HepG2 (cell line): Measurements from ENCODE around the gene PDE9A. TPM values are rescaled to one million over a fixed set of nuclear protein-coding genes. Genes with fewer than 3 reads are reported as not detected.

Experiments
- ATAC-seq: fragments of 200-7000 bp; cut with Tn5 transposase; 3 replicates; pipeline ENCODE4 v1.9.1; 2020; ENCODE audit warnings: mild to moderate bottlenecking, moderate library complexity
- BruUV-seq: library from RNA; stranded (reverse); fragments of 400-500 nt; replicated peaks from 2 replicates; lab custom pipeline; 2021; lab: Mats Ljungman, UMichigan
- CTCF ChIA-PET: fragments of 300-600 bp; formaldehyde crosslinking; extraction: SDS; loops from one replicate; lab custom pipeline; 2021; ENCODE audit warnings: low total read pairs, inconsistent platforms, low intra/inter-chr PET ratio; lab: Yijun Ruan, JAX
- POLR2A ChIA-PET: fragments of 350-600 bp; sonication (Branson Sonifier 250); formaldehyde crosslinking; loops from one replicate; lab custom pipeline; 2020; ENCODE audit warnings: antibody characterized with exemption, inconsistent platforms; lab: Yijun Ruan, JAX
- DNase-seq: peaks from one replicate; pipeline ENCODE4 v3.0.0-alpha.2; 2015; ENCODE audit warnings: low spot score
- FAIRE-seq: peaks from 3 replicates; lab custom pipeline; 2011; peaks lifted over from hg19 to GRCh38; lab: Jason Lieb, UNC
- H2AFZ ChIP-seq: one replicate; pipeline ENCODE4 v1.6.1; 2011; ENCODE audit warnings: low read length, inconsistent platforms
- H3K27ac ChIP-seq: fragments of 300-600 bp; 3 replicates; pipeline ENCODE4 v1.8.0; 2011; ENCODE audit warnings: mixed run types, mild to moderate bottlenecking, mixed read lengths, low read length, inconsistent platforms; ENCODE audit not compliant: insufficient read depth; ENCODE audit errors: extremely low read length
- H3K27me3 ChIP-seq, 2 experiments: fragments of 200-600 bp in 1 of 2; 2 replicates in 1 of 2; 3 replicates in 1 of 2; pipeline versions ENCODE4 v1.6.0 to v1.8.0; 2011; ENCODE audit warnings: low read length in 2 of 2, mild to moderate bottlenecking in 2 of 2, moderate library complexity in 2 of 2, inconsistent platforms in 1 of 2; ENCODE audit not compliant: insufficient read depth in 2 of 2, control insufficient read depth in 1 of 2
- H3K36me3 ChIP-seq, 2 experiments: fragments of 200-600 bp in 1 of 2; replicated peaks in 1 of 2; 2 replicates in 1 of 2; 3 replicates in 1 of 2; pipeline versions ENCODE4 v1.5.1 to v1.8.0; 2011; ENCODE audit warnings: low read length in 2 of 2, inconsistent platforms in 1 of 2; ENCODE audit not compliant: insufficient read depth in 2 of 2, control insufficient read depth in 1 of 2
- H3K4me1 ChIP-seq: 2 replicates; pipeline ENCODE4 v1.5.1; 2012; ENCODE audit warnings: low read length, inconsistent platforms; ENCODE audit not compliant: insufficient read depth
- H3K4me2 ChIP-seq: 2 replicates; pipeline ENCODE4 v1.6.0; 2011; ENCODE audit warnings: low read depth, low read length, inconsistent platforms
- H3K4me3 ChIP-seq, 3 experiments: fragments of 200-600 bp in 1 of 3; sonication (generic), shearing (Covaris generic) in 1 of 3; replicated peaks in 1 of 3; 2 replicates each; pipeline ENCODE4 v1.5.1; 2011 to 2016; ENCODE audit warnings: low read length in 3 of 3, inconsistent platforms in 2 of 3, low read depth in 2 of 3, mild to moderate bottlenecking in 2 of 3, control low read depth in 1 of 3, mixed read lengths in 1 of 3; ENCODE audit not compliant: insufficient read depth in 1 of 3
- H3K79me2 ChIP-seq: one replicate; pipeline ENCODE4 v1.6.1; 2011; ENCODE audit warnings: low read length, inconsistent platforms; ENCODE audit not compliant: insufficient read depth
- H3K9ac ChIP-seq: 2 replicates; pipeline ENCODE4 v1.6.0; 2011; ENCODE audit warnings: mild to moderate bottlenecking, low read depth, low read length, inconsistent platforms; ENCODE audit not compliant: insufficient read depth
- H3K9me3 ChIP-seq: 2 replicates; pipeline ENCODE4 v1.5.1; 2012; ENCODE audit warnings: mild to moderate bottlenecking, low read length
- H4K20me1 ChIP-seq: 2 replicates; pipeline ENCODE4 v1.6.0; 2011; ENCODE audit warnings: inconsistent platforms, mild to moderate bottlenecking, low read length, moderate library complexity; ENCODE audit not compliant: insufficient read depth
- GABPB1 ChIP-seq: IDR thresholded peaks from 2 replicates; pipeline ENCODE4 v1.6.1; 2016; ENCODE audit warnings: mild to moderate bottlenecking, missing genetic modification reagents, moderate library complexity, missing compliant biosample characterization
- KDM1A ChIP-seq: IDR thresholded peaks from 2 replicates; pipeline ENCODE4 v1.6.1; 2016; ENCODE audit warnings: missing compliant biosample characterization
- RFXANK ChIP-seq: IDR thresholded peaks from 2 replicates; pipeline ENCODE4 v1.6.1; 2016
- SAP130 ChIP-seq: IDR thresholded peaks from 2 replicates; pipeline ENCODE4 v1.6.1; 2016; ENCODE audit warnings: low read depth
- SOX6 ChIP-seq, 2 experiments: fragments of 450-650 bp in 1 of 2; sonication (generic) in 1 of 2; formaldehyde crosslinking in 1 of 2; IDR thresholded peaks; 2 replicates each; pipeline versions ENCODE4 v1.4.0 to v1.6.1; 2017 to 2020; ENCODE audit warnings: antibody characterized with exemption in 1 of 2, mild to moderate bottlenecking in 1 of 2, missing genetic modification reagents in 1 of 2
- TBX3 ChIP-seq: fragments of 450-650 bp; IDR thresholded peaks from 2 replicates; pipeline ENCODE4 v1.6.1; 2017; ENCODE audit warnings: antibody characterized with exemption, mild to moderate bottlenecking, inconsistent platforms, borderline replicate concordance
- TOPORS ChIP-seq: sonication (generic); formaldehyde crosslinking; IDR thresholded peaks from 2 replicates; pipeline ENCODE4 v1.8.0; 2023; ENCODE audit warnings: mild to moderate bottlenecking, missing genetic modification reagents
- ZKSCAN8 ChIP-seq: IDR thresholded peaks from 2 replicates; pipeline ENCODE4 v1.6.1; 2016; ENCODE audit warnings: borderline replicate concordance, missing genetic modification reagents, missing compliant biosample characterization
- ZNF30 ChIP-seq: sonication (generic); formaldehyde crosslinking; IDR thresholded peaks from 2 replicates; pipeline ENCODE4 v1.5.0; 2020; ENCODE audit warnings: mild to moderate bottlenecking, missing genetic modification reagents
- ZNF432 ChIP-seq: sonication (generic); formaldehyde crosslinking; IDR thresholded peaks from 2 replicates; pipeline ENCODE4 v1.5.0; 2020; ENCODE audit warnings: missing genetic modification reagents, mild to moderate bottlenecking, borderline replicate concordance
- ZNF570 ChIP-seq: sonication (generic); formaldehyde crosslinking; IDR thresholded peaks from 2 replicates; pipeline ENCODE4 v1.4.0; 2020; ENCODE audit warnings: mild to moderate bottlenecking, missing genetic modification reagents, borderline replicate concordance
- WGBS: methylation state at CpG from one replicate; pipeline ENCODE4 v1.1.6; 2017; ENCODE audit warnings: low lambda C conversion rate; 5-methylcytosine and 5-hydroxymethylcytosine counted together
- in situ Hi-C: cut with HindIII; loops from 2 replicates; pipeline ENCODE4 v1.10.0; 2017; ENCODE audit warnings: low pct_unique_long_range_greater_than_20kb; ENCODE audit not compliant: extremely low pct_ligation_motif_present
- intact Hi-C: fragments of 100-400 bp; cut with micrococcal nuclease; formaldehyde crosslinking; loops from one replicate; pipeline ENCODE4 v1.10.0; 2022; ENCODE audit not compliant: unreplicated experiment
- polyA plus RNA-seq, 8 experiments: library from polyadenylated mRNA; depleted of rRNA in 3 of 8; stranded (reverse) in 7 of 8; unstranded in 1 of 8; fragments of >200 nt; fragmentation: Illumina TruSeq in 4 of 8; extraction: Trizol in 4 of 8; gene quantifications; 2 replicates each; pipeline versions ENCODE4 v1.2.1 to v1.2.3, GENCODE V29; 2011 to 2016; ENCODE audit warnings: low read depth in 4 of 8, missing spikeins in 1 of 8, mixed read lengths in 1 of 8; ENCODE audit not compliant: insufficient read depth in 1 of 8
- total RNA-seq, 5 experiments: library from RNA; depleted of rRNA; stranded (reverse); fragments of >200 nt; fragmentation: Illumina TruSeq; extraction: Trizol; gene quantifications; 2 replicates each; pipeline ENCODE4 v1.2.3, GENCODE V29; 2016; ENCODE audit warnings: low read depth in 1 of 5
- TF ChIP-seq, protein P1 (sequence below): sonication (generic); formaldehyde crosslinking; conservative IDR thresholded peaks from 2 replicates; pipeline ENCODE4 v1.8.0; 2022; ENCODE audit warnings: low read depth, missing genetic modification reagents
- TF ChIP-seq, protein P2 (sequence below): sonication (generic); formaldehyde crosslinking; IDR thresholded peaks from 2 replicates; pipeline ENCODE4 v1.4.0; 2020; ENCODE audit warnings: mild to moderate bottlenecking, missing genetic modification reagents
- TF ChIP-seq, protein P3 (sequence below): IDR thresholded peaks from 2 replicates; pipeline ENCODE4 v1.6.1; 2016; ENCODE audit warnings: low read depth, control low read depth
- TF ChIP-seq, protein P4 (sequence below): sonication (generic); formaldehyde crosslinking; IDR thresholded peaks from 2 replicates; pipeline ENCODE4 v1.5.1; 2020; ENCODE audit warnings: mild to moderate bottlenecking, missing genetic modification reagents, moderate library complexity

The PDE9A gene
- total and polyA plus RNA-seq, 2 of the 13 experiments (the other 11 are each of a cell fraction or from before 2014, with no cell fraction given): 4.6 to 19.7 TPM

DNA sequence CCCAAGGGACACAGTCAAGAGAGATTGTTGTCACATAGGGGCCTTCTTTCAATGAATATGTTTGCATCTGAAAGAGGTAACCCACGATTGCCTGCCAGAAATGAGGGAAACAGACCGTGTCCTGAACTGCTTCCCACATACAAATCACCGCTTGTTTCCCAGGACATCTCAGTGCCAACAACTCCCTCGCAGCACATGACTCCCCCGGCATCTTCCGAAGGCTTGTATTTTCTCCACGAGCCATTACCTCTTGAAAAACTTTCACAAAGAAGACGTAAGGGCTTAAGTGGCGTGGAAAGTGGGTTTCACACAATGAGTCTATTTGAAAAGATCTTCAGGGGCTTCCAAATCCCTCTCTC, 31.6 kb upstream of the PDE9A start (continued):
- TF ChIP-seq ZNF432 (no peak), SOX6 (IDR thresholded peaks at IDR 0.05) (no peak), SOX6 (CRISPR knock-in tag; IDR thresholded peaks at IDR 0.05) (no peak), GABPB1 (no peak), TOPORS (CRISPR knock-in tag) (no peak), SAP130 (CRISPR knock-in tag) (no peak), TBX3 (no peak), KDM1A (CRISPR knock-in tag) (no peak)
- TF ChIP-seq, protein P1, sequence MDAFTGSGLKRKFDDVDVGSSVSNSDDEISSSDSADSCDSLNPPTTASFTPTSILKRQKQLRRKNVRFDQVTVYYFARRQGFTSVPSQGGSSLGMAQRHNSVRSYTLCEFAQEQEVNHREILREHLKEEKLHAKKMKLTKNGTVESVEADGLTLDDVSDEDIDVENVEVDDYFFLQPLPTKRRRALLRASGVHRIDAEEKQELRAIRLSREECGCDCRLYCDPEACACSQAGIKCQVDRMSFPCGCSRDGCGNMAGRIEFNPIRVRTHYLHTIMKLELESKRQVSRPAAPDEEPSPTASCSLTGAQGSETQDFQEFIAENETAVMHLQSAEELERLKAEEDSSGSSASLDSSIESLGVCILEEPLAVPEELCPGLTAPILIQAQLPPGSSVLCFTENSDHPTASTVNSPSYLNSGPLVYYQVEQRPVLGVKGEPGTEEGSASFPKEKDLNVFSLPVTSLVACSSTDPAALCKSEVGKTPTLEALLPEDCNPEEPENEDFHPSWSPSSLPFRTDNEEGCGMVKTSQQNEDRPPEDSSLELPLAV (CRISPR knock-in tag): no peak
- TF ChIP-seq, protein P2, sequence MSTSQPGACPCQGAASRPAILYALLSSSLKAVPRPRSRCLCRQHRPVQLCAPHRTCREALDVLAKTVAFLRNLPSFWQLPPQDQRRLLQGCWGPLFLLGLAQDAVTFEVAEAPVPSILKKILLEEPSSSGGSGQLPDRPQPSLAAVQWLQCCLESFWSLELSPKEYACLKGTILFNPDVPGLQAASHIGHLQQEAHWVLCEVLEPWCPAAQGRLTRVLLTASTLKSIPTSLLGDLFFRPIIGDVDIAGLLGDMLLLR (CRISPR knock-in tag): no peak

DNA sequence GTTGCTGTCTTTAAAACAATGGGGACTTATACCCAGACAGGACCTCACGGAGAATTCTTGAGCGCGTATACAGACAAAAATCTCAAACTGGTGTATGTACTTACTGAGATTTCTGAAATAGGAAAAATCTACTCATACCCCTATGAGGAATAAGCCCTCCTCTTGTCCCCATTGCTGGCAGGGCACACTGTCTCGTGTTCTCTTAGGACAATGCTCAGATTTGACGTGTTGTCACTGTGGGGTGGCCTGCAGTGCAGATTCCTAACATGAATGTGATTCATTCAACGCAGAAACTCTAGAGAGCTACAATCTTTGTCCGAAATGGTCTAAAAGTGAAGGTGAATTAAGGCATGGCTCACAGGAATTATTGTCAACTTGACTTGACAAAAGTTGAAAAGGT, 31.1 kb upstream of the PDE9A start:
- Histone ChIP-seq H3K4me2 (no peak overlapping the region), H3K36me3 (no peaks in the 10 kb centered on the region), H2AFZ (no peak overlapping the region), H3K27ac (no peak overlapping the region), H3K9me3 (no peaks in the 10 kb centered on the region), H3K4me3 (no peak overlapping the region), H3K9ac (no peak overlapping the region), H3K4me1 (peaks cover 62% of the 10 kb centered on the region), H4K20me1 (no peaks in the 10 kb centered on the region), H3K27me3 (peaks cover 2 to 21% of the 10 kb centered on the region in 2 experiments; a peak in 3 of 5 replicates), H3K79me2 (no peaks in the 10 kb centered on the region)
- intact Hi-C loops (no loop called here), in situ Hi-C loops (no loop called here)
- no TSS peak for BruUV-seq
- no peak for DNase-seq
- TF ChIP-seq ZNF30 (no peak), ZKSCAN8 (CRISPR knock-in tag) (no peak), ZNF570 (CRISPR knock-in tag) (no peak), RFXANK (CRISPR knock-in tag) (no peak)
- TF ChIP-seq, protein P3, sequence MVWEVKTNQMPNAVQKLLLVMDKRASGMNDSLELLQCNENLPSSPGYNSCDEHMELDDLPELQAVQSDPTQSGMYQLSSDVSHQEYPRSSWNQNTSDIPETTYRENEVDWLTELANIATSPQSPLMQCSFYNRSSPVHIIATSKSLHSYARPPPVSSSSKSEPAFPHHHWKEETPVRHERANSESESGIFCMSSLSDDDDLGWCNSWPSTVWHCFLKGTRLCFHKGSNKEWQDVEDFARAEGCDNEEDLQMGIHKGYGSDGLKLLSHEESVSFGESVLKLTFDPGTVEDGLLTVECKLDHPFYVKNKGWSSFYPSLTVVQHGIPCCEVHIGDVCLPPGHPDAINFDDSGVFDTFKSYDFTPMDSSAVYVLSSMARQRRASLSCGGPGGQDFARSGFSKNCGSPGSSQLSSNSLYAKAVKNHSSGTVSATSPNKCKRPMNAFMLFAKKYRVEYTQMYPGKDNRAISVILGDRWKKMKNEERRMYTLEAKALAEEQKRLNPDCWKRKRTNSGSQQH: no peak
- TF ChIP-seq, protein P4, sequence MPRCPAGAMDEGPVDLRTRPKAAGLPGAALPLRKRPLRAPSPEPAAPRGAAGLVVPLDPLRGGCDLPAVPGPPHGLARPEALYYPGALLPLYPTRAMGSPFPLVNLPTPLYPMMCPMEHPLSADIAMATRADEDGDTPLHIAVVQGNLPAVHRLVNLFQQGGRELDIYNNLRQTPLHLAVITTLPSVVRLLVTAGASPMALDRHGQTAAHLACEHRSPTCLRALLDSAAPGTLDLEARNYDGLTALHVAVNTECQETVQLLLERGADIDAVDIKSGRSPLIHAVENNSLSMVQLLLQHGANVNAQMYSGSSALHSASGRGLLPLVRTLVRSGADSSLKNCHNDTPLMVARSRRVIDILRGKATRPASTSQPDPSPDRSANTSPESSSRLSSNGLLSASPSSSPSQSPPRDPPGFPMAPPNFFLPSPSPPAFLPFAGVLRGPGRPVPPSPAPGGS (CRISPR knock-in tag): no peak
- ChIA-PET POLR2A (no interaction called here), CTCF (no interaction called here)
- ATAC-seq: no peak
- 88% methylated on average over 7 of the region's 7 CpGs for WGBS
- no peak for FAIRE-seq
